Activated CD4-positive, alpha-beta T cell treated with anti-CD3 and anti-CD28 coated beads, Interleukin-10, Interleukin-2, amounts not matched to agents 100 ng/mL and 50 ng/mL, durations not matched to agents 16 hours and 8 hours (primary cell): ENCODE results near the gene HDHD5.

Source experiments
- DNase-seq: peaks from one replicate; pipeline ENCODE4 v3.0.0-alpha.2; 2020

Gene HDHD5

GRCh38 chr22:17119481-17120202 lies 39.4 kb downstream of the HDHD5 start:
- DNase-seq: peak; percentile 23

- no peak for DNase-seq
Observed at GRCh38 chr22:17118342-17118741, 40.7 kb downstream of the HDHD5 start.

- peak; percentile 23 for DNase-seq
Observed at GRCh38 chr22:17117890-17118289, 41.2 kb downstream of the HDHD5 start.

GRCh38 chr22:17117400-17117799 lies 41.7 kb downstream of the HDHD5 start:
- DNase-seq: no peak

GRCh38 chr22:17116572-17117330 lies 42.3 kb downstream of the HDHD5 start:
- DNase-seq: no peak

- no peak for DNase-seq
Observed at GRCh38 chr22:17115945-17116565, 43.0 kb downstream of the HDHD5 start.

GRCh38 chr22:17115236-17115635 lies 43.8 kb downstream of the HDHD5 start:
- DNase-seq: no peak

- DNase-seq: no peak
Observed at GRCh38 chr22:17114898-17115235, 44.2 kb downstream of the HDHD5 start.

GRCh38 chr22:17114173-17114897 lies 44.7 kb downstream of the HDHD5 start:
- no peak for DNase-seq

GRCh38 chr22:17113600-17113999 lies 45.5 kb downstream of the HDHD5 start:
- DNase-seq: no peak

GRCh38 chr22:17112491-17113042 lies 46.5 kb downstream of the HDHD5 start:
- DNase-seq: no peak

- DNase-seq: no peak
Observed at GRCh38 chr22:17110791-17111550, 48.1 kb downstream of the HDHD5 start.

GRCh38 chr22:17109976-17110375 lies 49.1 kb downstream of the HDHD5 start:
- DNase-seq: no peak

- no peak for DNase-seq
Observed at GRCh38 chr22:17109113-17109865, 49.8 kb downstream of the HDHD5 start.

GRCh38 chr22:17108256-17109112 lies 50.6 kb downstream of the HDHD5 start:
- no peak for DNase-seq

- no peak for DNase-seq
Observed at GRCh38 chr22:17107547-17107810, 51.6 kb downstream of the HDHD5 start.

GRCh38 chr22:17106785-17107546 lies 52.1 kb downstream of the HDHD5 start:
- peak; percentile 54 for DNase-seq

- no peak for DNase-seq
Observed at GRCh38 chr22:17106161-17106784, 52.8 kb downstream of the HDHD5 start.
